Suprapubic skin (tissue), 4 donors: Measurements from ENCODE around the gene RPS19BP1.

ENCODE experiments used
- POLR2A ChIP-seq, 2 donors: fragments of 450-650 bp; IDR thresholded peaks; one replicate each; pipeline ENCODE4 v1.6.1; 2017; ENCODE audit warnings: antibody characterized with exemption in 2 of 2, mild to moderate bottlenecking in 2 of 2, moderate library complexity in 2 of 2
- POLR2AphosphoS5 ChIP-seq, 3 donors: sonication (generic); formaldehyde crosslinking; IDR thresholded peaks; one replicate each; pipeline ENCODE4 v1.6.1; 2017; ENCODE audit warnings: antibody characterized with exemption in 3 of 3
- TF ChIP-seq, protein P1 (sequence below), 2 donors: fragments of 200-600 bp in 1 of 2; fragments of 450-650 bp in 1 of 2; sonication (generic) in 1 of 2; IDR thresholded peaks; one replicate each; pipeline ENCODE4 v1.5.1; 2016 to 2019; ENCODE audit warnings: antibody characterized with exemption in 2 of 2, mild to moderate bottlenecking in 1 of 2, moderate library complexity in 1 of 2

DNA sequence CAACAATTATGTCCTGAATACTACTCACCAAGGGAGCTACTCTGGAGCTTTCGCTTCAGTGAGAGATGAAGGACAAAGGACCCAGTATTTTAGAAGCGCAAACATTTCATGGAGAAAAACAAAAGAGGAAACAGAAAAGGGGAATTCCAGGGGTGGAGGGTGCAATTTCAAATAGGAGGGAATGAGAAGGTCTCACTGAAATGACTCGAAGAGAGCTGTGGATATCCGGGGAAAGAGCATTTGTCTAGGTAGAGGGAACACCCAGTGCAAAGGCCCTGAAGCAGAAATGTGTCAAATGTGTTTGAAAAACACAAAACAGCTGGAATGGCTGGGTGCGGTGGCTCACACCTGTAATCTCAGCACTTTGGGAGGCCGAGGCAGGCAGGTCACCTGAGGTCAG, 2.4 kb downstream of the RPS19BP1 start:
- TF ChIP-seq, protein P1, sequence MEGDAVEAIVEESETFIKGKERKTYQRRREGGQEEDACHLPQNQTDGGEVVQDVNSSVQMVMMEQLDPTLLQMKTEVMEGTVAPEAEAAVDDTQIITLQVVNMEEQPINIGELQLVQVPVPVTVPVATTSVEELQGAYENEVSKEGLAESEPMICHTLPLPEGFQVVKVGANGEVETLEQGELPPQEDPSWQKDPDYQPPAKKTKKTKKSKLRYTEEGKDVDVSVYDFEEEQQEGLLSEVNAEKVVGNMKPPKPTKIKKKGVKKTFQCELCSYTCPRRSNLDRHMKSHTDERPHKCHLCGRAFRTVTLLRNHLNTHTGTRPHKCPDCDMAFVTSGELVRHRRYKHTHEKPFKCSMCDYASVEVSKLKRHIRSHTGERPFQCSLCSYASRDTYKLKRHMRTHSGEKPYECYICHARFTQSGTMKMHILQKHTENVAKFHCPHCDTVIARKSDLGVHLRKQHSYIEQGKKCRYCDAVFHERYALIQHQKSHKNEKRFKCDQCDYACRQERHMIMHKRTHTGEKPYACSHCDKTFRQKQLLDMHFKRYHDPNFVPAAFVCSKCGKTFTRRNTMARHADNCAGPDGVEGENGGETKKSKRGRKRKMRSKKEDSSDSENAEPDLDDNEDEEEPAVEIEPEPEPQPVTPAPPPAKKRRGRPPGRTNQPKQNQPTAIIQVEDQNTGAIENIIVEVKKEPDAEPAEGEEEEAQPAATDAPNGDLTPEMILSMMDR (IDR thresholded peaks at IDR 0.05): no peak
- TF ChIP-seq POLR2AphosphoS5 (IDR thresholded peaks at IDR 0.05): no peak
- TF ChIP-seq POLR2A (IDR thresholded peaks at IDR 0.05): no peak
